D721Med (cell line): Measurements from ENCODE around the gene UNCX.

ENCODE experiments used
- DNase-seq: peaks from one replicate; pipeline ENCODE4 v3.0.0; 2011; ENCODE audit warnings: low spot score; ENCODE audit not compliant: insufficient read length
- FAIRE-seq: peaks from 2 replicates; lab custom pipeline; 2011; peaks lifted over from hg19 to GRCh38; lab: Jason Lieb, UNC
- TF ChIP-seq, protein P1 (sequence below): IDR thresholded peaks from 2 replicates; pipeline ENCODE4 v1.5.1; 2012; ENCODE audit warnings: mild to moderate bottlenecking, control low read depth; ENCODE audit not compliant: insufficient read depth; ENCODE audit errors: missing control alignments

Gene UNCX

DNA sequence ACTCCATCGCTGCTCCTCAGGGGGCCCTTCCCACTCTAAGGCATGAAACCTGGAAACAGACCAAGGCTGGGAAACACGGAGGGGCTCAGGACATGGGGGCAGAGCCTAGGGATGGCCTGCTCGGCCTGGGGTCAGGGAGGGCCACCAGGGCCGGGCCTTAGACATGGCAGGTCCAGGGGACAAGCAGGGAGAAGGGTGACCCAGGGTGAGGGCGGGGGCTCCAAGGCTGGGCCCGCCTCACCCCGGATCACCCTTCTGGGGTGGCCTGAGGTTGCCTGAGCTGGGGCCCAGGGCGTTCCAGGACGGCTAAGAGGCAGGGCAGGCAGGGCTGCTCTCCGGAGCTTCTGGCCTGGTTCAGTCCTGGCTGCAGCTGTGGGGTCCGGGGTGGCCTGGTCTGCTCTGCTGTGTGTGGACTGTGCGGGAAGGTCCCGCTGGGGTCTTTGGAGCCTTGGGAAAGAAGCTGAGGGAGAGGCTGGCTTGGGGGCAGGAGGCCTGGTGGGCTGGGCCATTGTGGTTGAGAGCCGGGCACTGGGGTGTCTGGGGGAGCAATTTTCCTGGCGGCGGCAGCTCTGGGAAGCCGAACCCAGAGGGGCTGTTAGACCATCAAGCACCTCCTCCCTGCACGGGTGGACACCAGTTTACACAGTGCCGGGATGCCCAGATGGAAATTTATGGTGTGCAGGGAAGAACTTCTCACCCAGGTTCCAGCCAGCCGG, 52.2 kb downstream of the UNCX start:
- TF ChIP-seq, protein P1, sequence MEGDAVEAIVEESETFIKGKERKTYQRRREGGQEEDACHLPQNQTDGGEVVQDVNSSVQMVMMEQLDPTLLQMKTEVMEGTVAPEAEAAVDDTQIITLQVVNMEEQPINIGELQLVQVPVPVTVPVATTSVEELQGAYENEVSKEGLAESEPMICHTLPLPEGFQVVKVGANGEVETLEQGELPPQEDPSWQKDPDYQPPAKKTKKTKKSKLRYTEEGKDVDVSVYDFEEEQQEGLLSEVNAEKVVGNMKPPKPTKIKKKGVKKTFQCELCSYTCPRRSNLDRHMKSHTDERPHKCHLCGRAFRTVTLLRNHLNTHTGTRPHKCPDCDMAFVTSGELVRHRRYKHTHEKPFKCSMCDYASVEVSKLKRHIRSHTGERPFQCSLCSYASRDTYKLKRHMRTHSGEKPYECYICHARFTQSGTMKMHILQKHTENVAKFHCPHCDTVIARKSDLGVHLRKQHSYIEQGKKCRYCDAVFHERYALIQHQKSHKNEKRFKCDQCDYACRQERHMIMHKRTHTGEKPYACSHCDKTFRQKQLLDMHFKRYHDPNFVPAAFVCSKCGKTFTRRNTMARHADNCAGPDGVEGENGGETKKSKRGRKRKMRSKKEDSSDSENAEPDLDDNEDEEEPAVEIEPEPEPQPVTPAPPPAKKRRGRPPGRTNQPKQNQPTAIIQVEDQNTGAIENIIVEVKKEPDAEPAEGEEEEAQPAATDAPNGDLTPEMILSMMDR = no peak
- no peak for DNase-seq
- FAIRE-seq = no peak

DNA sequence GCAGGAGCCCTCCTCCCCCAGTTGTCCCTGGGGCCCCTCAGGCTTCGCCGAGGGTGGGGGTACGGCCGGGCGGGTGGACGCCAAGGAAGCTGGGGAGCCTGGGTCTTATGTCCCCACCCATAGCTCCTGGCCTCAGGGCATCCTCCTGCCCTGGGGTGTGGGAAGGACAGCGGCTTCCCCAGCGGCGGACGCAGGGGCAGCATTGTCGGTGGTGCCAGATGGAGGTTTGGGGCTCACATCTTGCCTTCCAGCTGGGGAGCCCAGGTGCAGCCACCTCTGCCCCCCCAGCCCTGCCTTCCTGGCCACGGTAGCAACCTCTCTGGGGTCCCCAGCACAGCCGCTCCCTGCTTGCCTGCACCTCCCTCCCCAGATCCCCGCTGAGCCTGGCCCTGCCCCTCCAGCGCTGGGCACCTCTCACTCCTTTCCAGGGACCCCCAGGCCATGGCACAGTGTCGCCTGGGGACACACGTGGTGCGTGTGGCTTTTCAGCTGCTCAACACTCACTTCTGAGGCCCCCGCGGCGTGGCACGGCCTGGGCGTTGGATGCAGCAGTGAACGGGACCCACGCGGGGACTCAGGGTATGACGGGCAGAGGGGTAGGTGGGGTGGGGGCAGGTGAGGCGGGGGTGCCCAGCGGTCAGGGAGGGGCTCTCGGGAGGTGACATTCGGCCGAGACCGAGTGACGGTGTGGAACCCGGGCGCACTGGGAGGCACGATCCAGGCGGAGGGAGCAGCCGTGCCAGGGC, 53.1 kb downstream of the UNCX start:
- TF ChIP-seq, protein P1 = no peak
- no peak for FAIRE-seq
- DNase-seq = no peak
